Muscle of arm (tissue), 12 donors: ENCODE measurements around the gene DYNLT4. TPM values are rescaled to one million over a fixed set of nuclear protein-coding genes. Genes with fewer than 3 reads are reported as not detected.
"Not testable (repeated sequence)": the region's sequence is repeated elsewhere in the genome, so short reads cannot be mapped to it uniquely, and the experiment has no call there.

Experiments
- DNase-seq: peaks from one replicate; pipeline ENCODE4 v3.0.0-alpha.2; 2013
- polyA plus RNA-seq, 12 donors: library from polyadenylated mRNA; unstranded; fragments of 120-200 nt; gene quantifications; one replicate each; pipeline ENCODE4 v1.2.1, GENCODE V29; 2013; ENCODE audit not compliant: insufficient read length in 12 of 12

DYNLT4 gene
- polyA plus RNA-seq, 12 donors, result 0.17 to 0.45 (median 0.32) TPM; not detected in 6

GRCh38 chr1:44811234-44811633 is 4.1 kb upstream of the DYNLT4 start:
- no peak for DNase-seq

DNA sequence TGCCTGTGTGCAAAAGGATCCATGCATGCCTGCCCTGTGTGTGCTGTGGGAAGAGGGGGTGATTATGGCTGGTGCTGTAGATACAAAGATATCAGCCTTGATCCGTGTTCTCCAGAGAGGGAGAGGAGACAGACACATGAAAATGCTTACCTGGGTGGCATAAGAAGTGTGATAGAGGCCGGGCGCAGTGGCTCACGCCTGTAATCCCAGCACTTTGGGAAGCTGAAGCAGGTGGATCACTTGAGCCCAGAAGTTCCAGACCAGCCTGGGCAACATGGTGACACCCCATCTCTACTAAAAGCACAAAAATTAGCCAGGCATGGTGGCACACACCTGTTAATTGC is 3.6 kb upstream of the DYNLT4 start:
- DNase-seq, result not testable (repeated sequence)

DNA sequence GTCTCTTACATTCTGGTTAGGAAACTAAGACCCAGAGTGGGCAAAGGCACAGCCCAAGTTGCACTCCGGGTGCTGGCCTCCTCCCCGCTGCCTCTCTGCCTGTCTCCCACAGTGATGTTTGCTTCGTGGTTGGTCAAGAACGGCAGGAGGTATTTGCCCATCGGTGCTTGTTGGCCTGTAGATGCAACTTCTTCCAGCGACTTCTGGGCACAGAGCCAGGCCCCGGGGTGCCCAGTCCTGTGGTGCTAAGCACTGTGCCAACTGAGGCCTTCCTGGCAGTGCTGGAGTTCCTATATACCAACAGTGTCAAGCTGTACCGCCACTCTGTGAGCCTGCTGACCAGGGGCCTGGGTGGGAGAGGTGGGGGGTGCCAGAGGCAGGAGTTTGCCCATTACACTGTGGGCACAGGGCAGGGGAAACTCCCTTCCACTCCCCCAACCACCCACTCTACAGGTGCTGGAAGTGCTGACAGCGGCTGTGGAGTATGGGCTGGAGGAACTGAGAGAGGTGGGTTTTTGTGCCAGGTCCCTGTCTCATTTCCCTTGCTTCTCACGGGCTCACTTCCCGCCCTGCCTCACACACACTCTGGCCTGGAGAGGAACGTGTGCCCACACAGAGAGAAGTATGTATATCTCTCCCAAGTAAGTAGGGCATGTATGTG is 3.1 kb upstream of the DYNLT4 start:
- no peak for DNase-seq

DNA sequence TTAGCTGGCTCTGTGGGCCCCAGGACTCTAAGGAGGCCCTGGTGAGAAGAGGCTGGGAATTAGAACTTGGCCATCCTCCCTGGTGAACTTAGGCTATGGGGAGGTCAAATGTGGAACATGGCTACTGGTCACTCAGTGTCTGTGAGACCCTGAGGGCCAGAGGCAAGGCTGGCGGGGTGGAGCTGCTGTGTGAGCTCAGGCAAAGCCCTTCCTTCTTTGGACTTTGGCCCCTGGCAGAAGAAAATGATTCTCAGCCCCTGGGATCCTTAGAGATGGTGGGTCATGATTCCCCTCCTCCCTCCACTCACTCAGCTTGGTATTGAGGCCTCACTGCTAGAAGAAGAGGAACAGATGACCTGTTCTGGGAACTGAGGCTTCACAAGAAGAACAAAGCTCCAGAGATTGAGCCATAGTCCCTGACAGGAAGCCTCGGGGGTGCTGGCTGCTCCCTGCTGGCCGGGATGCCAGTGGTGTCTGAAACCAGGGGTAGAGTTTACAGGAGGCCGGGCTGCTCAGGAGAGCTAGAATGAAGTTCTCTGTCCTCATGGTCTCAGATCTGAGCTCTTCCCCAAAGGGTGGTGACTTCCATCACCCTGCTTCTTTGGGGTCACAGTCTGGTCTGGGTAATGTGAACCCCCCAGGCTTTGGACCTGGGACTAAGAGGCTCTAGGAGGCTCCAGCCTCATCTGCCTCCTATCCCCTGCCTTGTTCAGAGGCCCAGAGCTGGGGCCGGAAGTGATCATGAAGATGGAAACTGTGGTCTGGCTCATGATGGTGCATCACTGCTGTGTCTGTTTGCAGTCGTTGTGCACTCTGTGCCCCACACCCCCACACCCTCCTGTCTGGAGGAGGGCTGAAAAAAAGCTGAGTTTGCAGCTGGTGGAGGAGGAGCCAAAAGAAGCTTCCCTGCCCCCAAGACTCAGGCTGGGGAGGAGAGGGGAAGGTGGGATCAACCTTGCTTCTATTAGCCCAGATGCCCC is 2.1 kb upstream of the DYNLT4 start:
- DNase-seq, result peak; percentile 66

- DNase-seq, result peak; percentile 92
Measured at GRCh38 chr1:44808063-44808937, 1.1 kb upstream of the DYNLT4 start, which contains the start of gene BTBD19. TSS of gene BTBD19 (plus strand) at chr1:44808523. CDS start at chr1:44808821, 298 bp downstream.

DNA sequence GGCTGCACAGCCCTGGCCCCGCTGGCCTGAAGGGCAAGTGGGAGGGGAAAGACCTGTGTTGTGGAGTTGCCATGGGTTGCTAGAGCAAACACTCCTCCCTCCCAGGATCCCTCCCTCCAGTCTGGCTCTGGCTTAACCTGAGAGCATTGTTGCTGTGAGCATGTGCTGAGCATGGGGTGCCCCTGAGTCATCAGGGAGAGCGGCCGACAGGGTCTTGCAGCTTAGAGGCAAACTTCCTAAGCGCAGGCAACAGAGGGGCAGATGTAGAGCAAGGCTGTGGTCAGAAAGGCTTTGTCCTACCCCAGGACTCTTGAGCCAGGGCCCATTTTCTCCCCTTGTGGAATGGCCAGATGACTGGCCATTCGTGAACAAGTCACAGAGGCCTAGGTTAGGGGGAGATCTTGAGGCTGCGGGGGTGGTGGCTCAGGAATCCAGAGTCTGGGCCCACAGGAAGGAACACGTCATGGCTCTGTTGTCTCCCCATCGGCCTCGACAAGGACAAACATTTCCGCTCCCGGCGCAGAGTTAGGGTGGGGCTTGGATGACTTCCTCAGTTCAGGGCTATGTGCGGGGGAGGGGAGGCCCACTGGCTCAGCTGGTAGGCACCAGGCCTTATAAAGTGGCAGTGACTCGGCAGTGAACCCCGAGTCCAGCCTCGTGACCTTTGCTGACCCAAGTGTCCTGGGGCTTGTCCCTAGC is 362 bp upstream of the DYNLT4 start:
- DNase-seq, result peak; percentile 95

- no peak for DNase-seq
Measured at GRCh38 chr1:44806025-44806703, 987 bp downstream of the DYNLT4 start.

GRCh38 chr1:44805311-44806024 is 1.7 kb downstream of the DYNLT4 start:
- no peak for DNase-seq

- no peak for DNase-seq
Measured at GRCh38 chr1:44803312-44804095, 3.6 kb downstream of the DYNLT4 start.

DNA sequence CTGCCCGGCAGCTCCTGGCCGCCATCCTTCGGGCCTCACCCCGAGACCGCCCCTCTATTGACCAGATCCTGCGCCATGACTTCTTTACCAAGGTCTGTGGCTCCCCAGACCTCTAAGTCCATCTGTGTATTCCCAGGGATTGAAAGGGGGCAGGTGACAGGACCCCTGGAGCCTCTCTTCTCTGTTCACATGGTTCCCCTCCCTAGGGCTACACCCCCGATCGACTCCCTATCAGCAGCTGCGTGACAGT is 4.2 kb downstream of the DYNLT4 start:
- DNase-seq, result no peak

GRCh38 chr1:44802306-44803061 is 4.7 kb downstream of the DYNLT4 start:
- no peak for DNase-seq

DNA sequence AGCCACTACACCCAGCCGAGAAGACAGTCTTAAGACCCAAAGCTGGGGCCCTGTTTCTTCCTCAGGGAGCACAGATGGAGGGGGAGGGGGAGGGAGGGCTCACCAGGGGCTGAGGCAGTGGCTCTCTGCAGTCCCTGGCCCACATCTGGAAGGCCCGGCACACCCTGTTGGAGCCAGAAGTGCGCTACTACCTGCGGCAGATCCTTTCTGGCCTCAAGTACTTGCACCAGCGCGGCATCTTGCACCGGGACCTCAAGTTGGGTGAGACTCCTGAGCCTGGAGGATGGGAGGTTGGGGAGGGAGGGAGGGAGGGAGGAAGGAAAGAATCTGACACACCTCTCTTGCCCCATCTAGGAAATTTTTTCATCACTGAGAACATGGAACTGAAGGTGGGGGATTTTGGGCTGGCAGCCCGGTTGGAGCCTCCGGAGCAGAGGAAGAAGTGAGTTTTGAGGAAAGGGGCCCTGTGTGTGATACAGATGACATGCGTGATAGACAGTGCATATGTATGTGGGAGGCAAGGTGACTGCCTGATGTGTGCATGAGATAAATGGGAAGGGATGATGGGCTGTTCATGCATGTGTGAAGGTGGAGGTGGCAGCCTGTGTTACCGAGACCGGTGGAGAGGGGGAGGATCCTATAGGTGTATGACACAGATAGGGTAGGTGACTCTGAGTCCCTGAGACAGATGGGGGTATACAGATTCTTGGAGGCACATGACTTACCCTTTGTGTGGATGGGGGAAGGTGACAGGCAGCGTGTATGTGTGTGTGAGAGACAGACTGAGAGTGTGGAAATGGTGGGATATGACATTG is 5.5 kb downstream of the DYNLT4 start:
- DNase-seq, result no peak

GRCh38 chr1:44799770-44800584 is 7.2 kb downstream of the DYNLT4 start, which contains the start of gene PLK3:
TSS of gene PLK3 (plus strand) at chr1:44800377. CDS start at chr1:44800464, 87 bp downstream.
- DNase-seq, result peak; percentile 98

DNA sequence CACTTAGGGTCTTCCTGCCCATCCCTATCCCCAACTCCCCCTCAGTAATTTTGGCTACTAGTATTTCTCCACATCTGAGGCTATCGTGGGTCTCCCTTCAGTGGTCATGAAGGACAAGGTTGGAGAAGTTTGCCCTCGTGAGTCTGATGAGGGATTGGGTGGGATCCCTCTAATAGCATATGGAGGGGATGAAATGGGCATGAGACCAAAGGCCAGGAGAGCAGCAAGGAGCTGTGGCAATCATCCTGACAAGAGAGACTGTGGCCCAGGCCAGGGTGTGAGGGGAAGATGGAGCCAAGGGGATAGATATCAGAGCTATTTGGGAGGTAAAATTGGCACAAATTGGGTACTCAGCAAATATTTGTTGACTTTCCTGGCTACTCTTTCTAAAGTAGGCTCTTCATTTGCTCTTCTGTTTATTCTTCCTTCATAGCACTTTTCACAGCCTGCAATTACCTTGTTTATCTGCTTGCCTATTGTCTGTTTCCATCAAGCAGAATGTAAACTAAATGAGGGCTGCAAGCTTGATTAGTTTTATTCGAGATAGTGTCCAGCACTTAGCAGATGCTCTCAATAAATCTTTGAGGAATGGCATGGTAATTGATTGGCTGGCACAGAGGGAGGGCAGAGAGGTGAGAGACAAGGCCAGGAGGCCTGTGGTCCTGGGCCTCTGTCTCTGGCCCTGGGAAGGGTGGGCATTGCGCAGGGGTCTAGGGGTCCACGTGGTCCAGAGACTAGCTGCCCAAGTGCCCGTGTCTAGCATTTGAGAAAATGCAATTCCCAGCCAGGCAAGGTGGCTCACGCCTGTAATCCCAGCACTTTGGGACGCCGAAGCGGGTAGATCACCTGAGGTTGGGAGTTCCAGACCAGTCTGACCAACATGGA is 8.4 kb downstream of the DYNLT4 start:
- no peak for DNase-seq

DNA sequence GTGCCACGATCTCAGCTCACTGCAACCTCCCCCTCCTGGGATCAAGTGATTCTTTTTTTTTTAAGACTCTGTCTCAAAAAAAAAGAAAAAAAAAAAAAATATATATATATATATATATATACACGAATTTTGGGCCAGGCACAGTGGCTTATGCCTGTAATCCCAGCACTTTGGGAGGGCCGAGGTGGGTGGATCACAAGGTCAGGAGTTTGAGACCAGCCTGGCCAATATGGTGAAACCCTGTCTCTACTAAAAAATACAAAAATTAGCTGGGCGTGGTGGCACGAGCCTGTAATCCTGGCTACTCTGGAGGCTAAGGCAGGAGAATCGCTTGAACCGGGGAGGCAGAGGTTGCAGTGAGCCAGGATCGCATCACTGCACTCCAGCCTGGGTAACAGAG is 9.3 kb downstream of the DYNLT4 start:
- not testable (repeated sequence) for DNase-seq
